Transverse colon (tissue), 3 donors: ENCODE data around the gene TMEM150B.

Experiments
- CTCF ChIP-seq, 5 experiments: fragments of 200-600 bp in 3 of 5; fragments of 450-650 bp in 2 of 5; sonication (generic) in 3 of 5; IDR thresholded peaks; 1 replicate in 2 of 5; 2 replicates in 3 of 5; pipeline ENCODE4 v1.5.1; 2016 to 2017; ENCODE audit warnings: antibody characterized with exemption in 5 of 5, inconsistent platforms in 3 of 5, mild to moderate bottlenecking in 2 of 5, moderate library complexity in 1 of 5
- EP300 ChIP-seq: sonication (generic); formaldehyde crosslinking; IDR thresholded peaks from one replicate; pipeline ENCODE4 v1.6.1; 2017; ENCODE audit warnings: antibody characterized with exemption, low read depth
- POLR2A ChIP-seq: fragments of 450-650 bp; IDR thresholded peaks from one replicate; pipeline ENCODE4 v1.6.1; 2016; ENCODE audit warnings: antibody characterized with exemption, mild to moderate bottlenecking, moderate library complexity

- no peak for TF ChIP-seq CTCF (IDR thresholded peaks at IDR 0.05)
- TF ChIP-seq POLR2A, result no peak
- TF ChIP-seq EP300, result no peak
Measured at GRCh38 chr19:55264531-55264930, 60.6 kb downstream of the TMEM150B start.
